ENCODE results near the gene PCDHGA5. TPM values are rescaled to one million over a fixed set of nuclear protein-coding genes. Genes with fewer than 3 reads are reported as not detected.
"Not testable (repeated sequence)": the region's sequence is repeated elsewhere in the genome, so short reads cannot be mapped to it uniquely, and the experiment has no call there.

The PCDHGA5 gene
- total RNA-seq, 4 donors from 2014 or later = 2.0 to 14.5 (median 3.3) TPM

GRCh38 chr5:141366016-141366896, 2.3 kb downstream of the PCDHGA5 start:
- no peak for TF ChIP-seq CTCF (IDR thresholded peaks at IDR 0.05)
- ATAC-seq (ENCODE audit: low FRiP score) = no peak
- no peak for DNase-seq (ENCODE audit: low spot score)

GRCh38 chr5:141369994-141370848, 6.3 kb downstream of the PCDHGA5 start, which contains the start of gene PCDHGB3:
TSS of gene PCDHGB3 (plus strand) at chr5:141370242. CDS start at chr5:141370395, 153 bp downstream.
- DNase-seq (ENCODE audit: low spot score) = no peak
- ATAC-seq (ENCODE audit: low FRiP score) = no peak
- no peak for TF ChIP-seq CTCF (IDR thresholded peaks at IDR 0.05)

GRCh38 chr5:141371572-141372475, 7.9 kb downstream of the PCDHGA5 start:
- no peak for TF ChIP-seq CTCF (IDR thresholded peaks at IDR 0.05)
- ATAC-seq (ENCODE audit: low FRiP score) (no peak), DNase-seq (ENCODE audit: low spot score) (no peak)

- DNase-seq (ENCODE audit: low spot score) = no peak
- ATAC-seq (ENCODE audit: low FRiP score) = no peak
- no peak for TF ChIP-seq CTCF (IDR thresholded peaks at IDR 0.05)
Observed at GRCh38 chr5:141373673-141374317, 9.8 kb downstream of the PCDHGA5 start, which contains the start of gene PCDHGA6. TSS of gene PCDHGA6 (plus strand) at chr5:141373891. CDS start at chr5:141374084, 193 bp downstream.

DNA sequence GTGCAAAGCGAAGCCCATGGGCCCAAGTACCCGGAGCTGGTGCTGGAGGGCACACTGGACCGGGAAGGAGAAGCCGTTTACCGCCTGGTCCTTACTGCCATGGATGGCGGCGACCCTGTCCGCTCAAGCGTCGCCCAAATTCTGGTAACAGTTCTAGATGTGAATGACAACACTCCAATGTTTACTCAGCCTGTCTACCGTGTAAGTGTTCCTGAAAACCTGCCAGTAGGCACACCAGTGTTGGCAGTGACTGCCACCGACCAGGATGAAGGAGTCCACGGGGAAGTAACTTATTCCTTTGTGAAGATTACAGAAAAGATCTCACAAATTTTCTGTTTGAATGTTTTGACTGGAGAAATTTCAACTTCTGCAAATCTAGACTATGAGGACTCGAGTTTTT, 10.7 kb downstream of the PCDHGA5 start:
- ATAC-seq (ENCODE audit: low FRiP score) = no peak
- TF ChIP-seq CTCF (IDR thresholded peaks at IDR 0.05) = no peak
- no peak for DNase-seq (ENCODE audit: low spot score)

GRCh38 chr5:141375444-141376155, 11.6 kb downstream of the PCDHGA5 start:
- not testable (repeated sequence) for DNase-seq (ENCODE audit: low spot score); ATAC-seq (ENCODE audit: low FRiP score)
